Stimulated activated CD4-positive, alpha-beta T cell treated with anti-CD3 and anti-CD28 coated beads, Interleukin-1b, Interleukin-23, amount 100 ng/mL, for 48 hours (primary cell): ENCODE results near the gene MTRF1.
"Not testable (repeated sequence)": the region's sequence is repeated elsewhere in the genome, so short reads cannot be mapped to it uniquely, and the experiment has no call there.

Experiments used
- DNase-seq: peaks from one replicate; pipeline ENCODE4 v3.0.0-alpha.2; 2020

Gene MTRF1

DNA sequence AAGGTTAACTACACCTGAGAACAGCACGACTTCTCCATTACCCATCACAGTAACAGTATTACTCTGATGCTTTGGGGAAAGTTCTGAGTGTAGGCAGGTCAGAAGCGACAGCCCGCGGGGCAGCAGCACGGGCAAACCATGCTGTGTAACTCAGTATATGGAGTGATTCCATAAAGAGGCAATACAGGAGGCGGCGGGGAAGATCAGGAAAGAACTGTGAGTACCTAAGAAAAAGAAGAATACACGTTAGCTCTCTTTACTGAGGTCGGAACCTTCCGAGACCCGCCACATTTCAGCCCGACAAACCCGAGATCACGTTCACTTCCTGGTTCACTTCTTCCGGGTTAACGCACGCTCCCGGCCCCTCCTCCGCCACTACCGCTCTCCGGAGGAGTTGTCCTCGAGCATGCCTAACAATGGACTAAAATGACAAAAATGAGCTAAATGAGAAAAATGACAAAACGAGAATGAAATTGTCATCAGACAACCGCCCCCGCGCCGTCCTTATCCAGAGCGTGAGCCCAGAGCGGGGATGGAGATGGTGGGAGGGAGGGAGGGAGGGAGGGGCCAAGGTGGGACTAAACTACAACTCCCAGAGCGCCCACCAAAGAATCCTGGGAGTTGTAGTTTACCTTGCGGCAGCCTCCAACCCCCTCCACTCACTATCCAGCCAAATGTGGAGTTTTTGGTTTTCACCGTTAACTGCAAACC, at the start of gene MTRF1:
Gene MTRF1, minus strand, starts transcription at position 316 of the 711 bp plus-strand sequence. CDS start 2,669 bp downstream, outside the sequence.
- peak; percentile 79 for DNase-seq

DNA sequence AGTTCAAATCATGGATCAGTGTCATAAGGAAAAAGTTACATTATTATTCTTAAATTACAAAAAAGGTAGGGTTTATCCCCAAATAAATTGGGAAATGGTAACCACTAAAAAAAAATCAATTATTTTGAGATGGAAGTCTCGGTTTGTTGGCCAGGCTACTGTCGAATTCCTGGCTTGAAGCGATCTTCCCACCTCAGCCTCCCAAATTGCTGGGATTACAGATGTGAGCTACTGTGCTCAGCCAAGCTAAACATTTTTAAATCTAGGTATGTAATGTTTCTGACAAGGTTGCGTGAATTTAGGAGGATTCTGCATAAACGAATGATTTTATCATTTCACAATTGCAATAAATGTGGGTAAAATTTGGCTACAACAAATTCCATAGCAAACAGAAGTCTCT, 49.7 kb upstream of the MTRF1 start:
- no peak for DNase-seq

DNA sequence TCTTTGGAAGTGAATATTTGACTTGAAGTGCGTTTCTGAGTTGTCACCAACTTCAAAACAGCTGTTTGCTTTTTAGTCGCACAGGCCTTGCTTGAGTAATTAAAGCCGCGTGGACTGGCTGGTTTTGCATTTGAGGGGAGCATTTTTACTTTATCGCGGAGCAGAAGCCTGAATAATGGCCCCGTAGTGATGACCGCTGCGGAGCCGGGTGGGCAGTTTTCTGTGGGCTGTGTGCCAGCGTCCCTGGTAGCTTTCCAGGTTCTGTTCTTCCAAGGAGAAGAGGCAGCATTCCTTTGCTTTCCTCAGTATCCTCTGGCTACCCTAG, 48.8 kb upstream of the MTRF1 start:
- DNase-seq: no peak

GRCh38 chr13:41311406-41312175, 48.2 kb upstream of the MTRF1 start:
- DNase-seq: peak; percentile 48

- peak; percentile 97 for DNase-seq
Observed at GRCh38 chr13:41310963-41311405, 47.6 kb upstream of the MTRF1 start, which contains the start of gene NAA16. NAA16 (plus strand) TSS chr13:41311267; CDS start chr13:41311529, 262 bp downstream.

GRCh38 chr13:41307884-41308640, 44.7 kb upstream of the MTRF1 start:
- DNase-seq: no peak

- no peak for DNase-seq
Observed at GRCh38 chr13:41306271-41307145, 43.1 kb upstream of the MTRF1 start.

DNA sequence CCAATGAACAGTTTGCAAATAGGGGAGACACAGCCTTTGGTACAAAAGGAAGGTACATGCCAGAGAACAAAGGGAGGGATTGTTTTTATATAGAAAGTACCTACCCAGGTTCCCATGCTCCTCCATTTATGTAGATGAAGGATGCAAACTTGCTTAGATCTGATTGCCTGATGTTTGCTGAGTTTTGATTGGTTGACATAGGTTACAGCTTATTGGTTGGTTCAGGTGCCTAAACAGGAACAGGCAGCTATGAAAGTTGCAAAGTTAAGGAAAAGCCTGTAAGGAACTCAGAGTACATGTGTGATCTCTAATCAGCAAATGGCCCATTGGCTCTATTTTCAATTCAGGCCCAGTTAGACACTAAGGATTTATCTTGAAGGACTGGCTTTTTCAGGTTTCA, 41.2 kb upstream of the MTRF1 start:
- DNase-seq: no peak

DNA sequence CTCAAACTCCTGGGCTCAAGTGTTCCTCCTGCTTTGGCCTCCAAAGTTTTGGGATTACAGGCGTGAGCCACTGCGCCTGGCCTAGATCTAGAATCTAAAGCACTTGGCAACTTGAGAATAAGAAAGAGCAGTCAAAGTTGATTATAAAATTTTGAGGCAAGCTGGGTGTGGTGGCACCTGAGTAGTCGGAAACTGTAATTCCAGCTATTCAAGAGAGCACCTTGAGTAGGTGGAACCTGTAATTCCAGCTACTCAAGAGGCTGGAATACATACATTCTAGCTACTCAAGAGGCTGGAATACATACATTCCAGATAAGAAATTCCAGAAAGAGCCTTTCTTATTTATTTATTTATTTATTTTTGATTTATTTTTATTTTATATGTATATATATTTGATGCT, 39.4 kb upstream of the MTRF1 start:
- no peak for DNase-seq

- no peak for DNase-seq
Observed at GRCh38 chr13:41299316-41300094, 36.1 kb upstream of the MTRF1 start.

GRCh38 chr13:41296879-41297646, 33.7 kb upstream of the MTRF1 start:
- DNase-seq: no peak

GRCh38 chr13:41295973-41296372, 32.6 kb upstream of the MTRF1 start:
- DNase-seq: no peak

DNA sequence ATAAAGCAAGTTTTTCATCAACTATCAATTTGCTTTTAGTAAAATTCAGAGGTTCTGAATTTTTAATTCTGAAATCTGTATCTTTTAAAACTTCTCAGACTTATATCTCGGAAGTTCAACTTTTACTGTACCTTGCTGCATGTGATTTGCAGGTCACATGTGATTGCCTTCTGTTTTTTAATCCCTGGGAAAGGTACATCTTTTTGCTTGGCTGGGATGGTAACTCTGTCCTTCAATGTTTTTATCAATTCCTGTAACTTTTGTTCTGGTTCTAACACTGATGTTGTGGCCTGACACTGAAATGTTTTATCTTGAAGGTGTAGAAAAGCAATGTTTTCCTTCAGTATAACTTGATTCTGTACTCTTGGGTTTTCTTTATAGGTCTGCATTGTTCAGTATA, 31.5 kb upstream of the MTRF1 start:
- DNase-seq: no peak

DNA sequence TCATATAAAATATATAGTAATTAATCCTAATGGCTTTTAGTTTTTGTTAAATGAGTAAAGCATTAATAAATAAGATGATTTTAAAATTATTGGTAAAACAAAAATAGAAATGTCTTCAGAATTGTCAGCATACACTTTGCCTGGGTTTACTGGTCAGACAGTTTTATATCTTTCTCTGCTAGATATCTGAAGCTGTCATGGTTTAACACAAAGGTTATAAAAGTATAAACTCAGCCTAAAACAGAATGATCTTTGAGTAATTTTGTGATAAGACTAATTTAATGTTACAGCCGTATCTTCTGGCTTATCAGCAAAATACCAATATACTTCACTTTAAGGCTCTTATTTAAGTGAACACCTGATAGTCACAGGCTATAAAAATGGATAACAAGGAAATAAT, 29.9 kb upstream of the MTRF1 start:
- no peak for DNase-seq

- DNase-seq: no peak
Observed at GRCh38 chr13:41291246-41291645, 27.9 kb upstream of the MTRF1 start.

- no peak for DNase-seq
Observed at GRCh38 chr13:41289463-41289881, 26.1 kb upstream of the MTRF1 start.

DNA sequence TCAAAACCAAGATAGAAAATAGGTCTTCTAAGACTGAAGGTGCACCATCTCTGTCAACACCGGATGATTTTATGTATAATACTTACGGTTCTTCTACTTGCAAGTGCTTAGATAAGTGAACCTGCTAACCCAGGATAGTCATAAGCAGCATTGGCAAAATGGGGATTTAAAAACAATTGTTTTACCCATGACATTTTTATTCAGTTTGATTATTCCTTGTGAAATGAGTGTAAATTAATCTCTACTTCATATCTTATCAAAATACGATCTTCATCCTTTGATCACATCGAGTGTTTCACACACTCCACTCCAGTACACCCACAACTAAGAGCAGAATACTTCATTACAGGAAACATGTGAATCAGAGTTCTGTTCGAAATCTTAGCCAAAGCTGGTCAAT, 23.0 kb upstream of the MTRF1 start:
- no peak for DNase-seq

- DNase-seq: peak; percentile 8
Observed at GRCh38 chr13:41284512-41285288, 21.3 kb upstream of the MTRF1 start.

- DNase-seq: no peak
Observed at GRCh38 chr13:41282129-41282571, 18.8 kb upstream of the MTRF1 start.

GRCh38 chr13:41279156-41279555, 15.8 kb upstream of the MTRF1 start:
- not testable (repeated sequence) for DNase-seq
